ENCODE results near the gene ADGRB2. TPM values are rescaled to one million over a fixed set of nuclear protein-coding genes. Genes with fewer than 3 reads are reported as not detected.

ADGRB2 gene
- total RNA-seq, 1 donor from 2014 or later, result 21.5 TPM

DNA sequence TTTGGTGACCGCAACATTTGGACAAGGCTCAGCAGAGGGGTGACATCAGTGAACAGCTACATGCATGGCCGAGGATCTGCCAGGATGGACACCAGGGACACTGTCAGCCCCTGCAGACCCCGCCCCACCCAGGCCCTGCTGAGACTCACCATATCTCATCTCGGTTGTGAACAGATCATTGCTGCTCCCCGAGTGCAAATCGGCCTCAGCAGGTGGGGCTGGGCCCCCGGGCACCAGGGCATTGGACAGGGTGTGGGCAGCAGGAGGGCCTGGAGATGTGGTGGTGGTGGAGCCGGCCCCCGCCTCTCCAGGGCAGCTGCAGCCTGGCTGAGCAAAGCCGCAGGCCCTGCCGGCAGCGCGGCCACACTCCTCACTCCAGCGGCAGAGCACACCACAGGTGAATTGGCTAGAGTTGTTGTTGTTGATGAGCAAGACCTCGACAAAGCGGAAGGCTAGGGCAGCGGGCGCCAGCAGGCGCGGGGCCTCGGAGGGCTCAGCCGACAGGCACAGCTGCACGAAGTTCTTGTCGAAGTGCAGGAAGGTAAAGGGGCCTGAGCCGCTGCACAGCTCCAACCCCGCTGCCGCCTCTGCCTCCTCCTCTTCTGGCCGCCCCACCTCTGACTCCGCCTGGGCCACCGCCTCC, 8.2 kb downstream of the ADGRB2 start:
- peaks cover 31% of the 10 kb centered on the region for H3K4me1 Mint-ChIP-seq
- TF ChIP-seq, protein P1, sequence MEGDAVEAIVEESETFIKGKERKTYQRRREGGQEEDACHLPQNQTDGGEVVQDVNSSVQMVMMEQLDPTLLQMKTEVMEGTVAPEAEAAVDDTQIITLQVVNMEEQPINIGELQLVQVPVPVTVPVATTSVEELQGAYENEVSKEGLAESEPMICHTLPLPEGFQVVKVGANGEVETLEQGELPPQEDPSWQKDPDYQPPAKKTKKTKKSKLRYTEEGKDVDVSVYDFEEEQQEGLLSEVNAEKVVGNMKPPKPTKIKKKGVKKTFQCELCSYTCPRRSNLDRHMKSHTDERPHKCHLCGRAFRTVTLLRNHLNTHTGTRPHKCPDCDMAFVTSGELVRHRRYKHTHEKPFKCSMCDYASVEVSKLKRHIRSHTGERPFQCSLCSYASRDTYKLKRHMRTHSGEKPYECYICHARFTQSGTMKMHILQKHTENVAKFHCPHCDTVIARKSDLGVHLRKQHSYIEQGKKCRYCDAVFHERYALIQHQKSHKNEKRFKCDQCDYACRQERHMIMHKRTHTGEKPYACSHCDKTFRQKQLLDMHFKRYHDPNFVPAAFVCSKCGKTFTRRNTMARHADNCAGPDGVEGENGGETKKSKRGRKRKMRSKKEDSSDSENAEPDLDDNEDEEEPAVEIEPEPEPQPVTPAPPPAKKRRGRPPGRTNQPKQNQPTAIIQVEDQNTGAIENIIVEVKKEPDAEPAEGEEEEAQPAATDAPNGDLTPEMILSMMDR (IDR thresholded peaks at IDR 0.05; ENCODE audit: unreplicated experiment), result no peak
- H3K27ac Mint-ChIP-seq, result no peak overlapping the region

DNA sequence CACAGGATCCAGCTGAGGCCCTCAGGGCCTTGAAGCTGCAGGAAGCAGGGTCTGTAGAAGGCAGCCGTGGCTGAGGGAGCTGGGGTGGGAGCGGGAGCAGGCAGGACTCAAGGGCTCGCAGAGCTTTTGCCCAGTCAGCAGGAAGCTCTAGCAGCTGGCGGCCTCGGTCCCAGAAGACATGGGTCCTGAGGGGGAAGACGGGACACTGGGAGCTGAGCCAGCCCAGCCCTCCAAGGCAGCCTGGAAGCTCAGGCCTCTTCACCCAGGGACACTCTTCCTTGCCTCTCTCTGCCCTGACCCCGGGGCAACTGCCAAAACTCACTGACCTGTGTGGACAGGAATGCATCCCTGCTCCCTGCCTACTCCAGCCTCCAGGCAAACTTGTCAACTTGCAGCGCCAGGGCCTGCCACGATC, 8.9 kb downstream of the ADGRB2 start:
- no peak overlapping the region for H3K4me3 Mint-ChIP-seq
- TF ChIP-seq, protein P1 (IDR thresholded peaks at IDR 0.05; ENCODE audit: unreplicated experiment), result no peak
- no peak for DNase-seq (ENCODE audit: low spot score in 2 of 2, unreplicated experiment in 2 of 2)
- H3K4me1 Mint-ChIP-seq, result peaks cover 37% of the 10 kb centered on the region
- no peaks in the 10 kb centered on the region for H3K27me3 Mint-ChIP-seq (ENCODE audit: low read depth)
- no peak overlapping the region for H3K27ac Mint-ChIP-seq
- no peaks in the 10 kb centered on the region for H3K9me3 Mint-ChIP-seq
- H3K36me3 Mint-ChIP-seq, result no peaks in the 10 kb centered on the region

More for the DNA sequence above, 8.2 kb downstream of the ADGRB2 start:
- H3K36me3 Mint-ChIP-seq, result no peaks in the 10 kb centered on the region
- H3K27me3 Mint-ChIP-seq (ENCODE audit: low read depth), result no peaks in the 10 kb centered on the region
- no peaks in the 10 kb centered on the region for H3K9me3 Mint-ChIP-seq
- H3K4me3 Mint-ChIP-seq, result no peak overlapping the region
- no peak for DNase-seq (ENCODE audit: low spot score in 2 of 2, unreplicated experiment in 2 of 2)

DNA sequence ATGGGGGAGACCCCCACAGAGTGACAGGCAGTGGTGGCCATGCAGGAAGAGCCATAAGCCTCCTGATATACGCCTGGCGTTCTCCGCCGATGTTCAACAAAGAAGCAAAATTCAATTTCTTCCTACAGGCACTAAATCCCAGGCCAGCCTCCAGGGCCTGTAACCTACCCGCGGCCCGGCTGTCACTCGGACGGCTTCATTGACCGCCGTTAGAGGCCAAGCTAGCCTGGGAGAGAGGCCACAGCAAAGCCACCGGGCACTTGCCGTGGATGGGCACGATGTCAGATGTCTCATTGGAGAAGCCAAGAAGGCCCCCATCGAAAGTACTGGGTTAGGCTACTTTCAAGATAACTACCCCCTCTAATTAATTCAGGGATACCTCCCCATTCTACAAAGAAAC, 9.7 kb downstream of the ADGRB2 start:
- H3K9me3 Mint-ChIP-seq, result no peaks in the 10 kb centered on the region
- no peak overlapping the region for H3K27ac Mint-ChIP-seq

DNA sequence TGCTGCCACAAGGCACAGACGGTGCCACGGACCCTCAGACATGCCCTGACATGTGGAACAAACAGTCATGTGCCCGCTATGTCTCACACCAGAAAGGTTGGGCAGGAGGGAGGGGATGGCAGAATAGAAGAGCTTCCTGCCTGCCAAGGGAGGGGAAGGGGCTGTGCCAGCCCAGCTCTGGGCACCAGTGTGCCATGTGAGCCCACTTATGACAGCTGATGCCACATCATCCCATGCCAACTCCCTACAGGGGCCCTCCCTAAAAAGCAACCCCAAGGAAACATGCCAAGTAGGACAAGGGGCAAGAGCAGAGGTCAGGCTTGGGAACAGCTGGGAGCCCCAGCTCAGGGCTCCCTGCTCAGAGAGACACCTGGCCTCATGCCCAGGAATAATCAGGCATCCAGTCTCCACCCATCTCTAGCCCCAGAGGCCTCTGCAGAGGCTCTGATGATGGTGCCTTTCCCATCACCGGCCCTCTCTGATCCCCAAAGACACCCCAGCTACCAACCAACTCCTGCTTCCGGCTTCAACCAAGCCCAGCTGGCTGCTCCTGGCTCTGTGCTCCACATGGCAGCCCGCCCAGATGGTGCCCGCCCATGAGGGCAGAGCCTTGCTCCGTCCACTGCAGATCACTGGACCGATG, 10.3 kb downstream of the ADGRB2 start:
- H3K27ac Mint-ChIP-seq, result no peak overlapping the region
- H3K27me3 Mint-ChIP-seq (ENCODE audit: low read depth), result no peaks in the 10 kb centered on the region
- H3K36me3 Mint-ChIP-seq, result no peaks in the 10 kb centered on the region
- no peak for DNase-seq (ENCODE audit: low spot score in 2 of 2, unreplicated experiment in 2 of 2)
- H3K4me3 Mint-ChIP-seq, result no peak overlapping the region
- no peaks in the 10 kb centered on the region for H3K9me3 Mint-ChIP-seq
- TF ChIP-seq, protein P1 (IDR thresholded peaks at IDR 0.05; ENCODE audit: unreplicated experiment), result no peak
- peaks cover 33% of the 10 kb centered on the region for H3K4me1 Mint-ChIP-seq

More for the DNA sequence above, 9.7 kb downstream of the ADGRB2 start:
- TF ChIP-seq, protein P1 (IDR thresholded peaks at IDR 0.05; ENCODE audit: unreplicated experiment), result no peak
- no peak overlapping the region for H3K4me3 Mint-ChIP-seq
- H3K36me3 Mint-ChIP-seq, result no peaks in the 10 kb centered on the region
- H3K27me3 Mint-ChIP-seq (ENCODE audit: low read depth), result no peaks in the 10 kb centered on the region
- H3K4me1 Mint-ChIP-seq, result peaks cover 35% of the 10 kb centered on the region
- DNase-seq (ENCODE audit: low spot score in 2 of 2, unreplicated experiment in 2 of 2), result no peak

- H3K27me3 Mint-ChIP-seq (ENCODE audit: low read depth), result no peaks in the 10 kb centered on the region
- H3K9me3 Mint-ChIP-seq, result no peaks in the 10 kb centered on the region
- H3K4me3 Mint-ChIP-seq, result no peak overlapping the region
- TF ChIP-seq, protein P1 (IDR thresholded peaks at IDR 0.05; ENCODE audit: unreplicated experiment), result no peak
- peaks cover 39% of the 10 kb centered on the region for H3K4me1 Mint-ChIP-seq
- no peak for DNase-seq (ENCODE audit: low spot score in 2 of 2, unreplicated experiment in 2 of 2)
- H3K27ac Mint-ChIP-seq, result no peak overlapping the region
- no peaks in the 10 kb centered on the region for H3K36me3 Mint-ChIP-seq
These were observed 11.1 kb downstream of the ADGRB2 start for GRCh38 chr1:31752952-31753475.

All from mesothelial cell of epicardium (in vitro differentiated cells).